WTC11 (cell line): ENCODE results near the gene FTMT. TPM values are rescaled to one million over a fixed set of nuclear protein-coding genes. Genes with fewer than 3 reads are reported as not detected.
A peak's percentile ranks its signal among the peaks of the same experiment; 100 is the strongest.

Experiments used
- ATAC-seq: fragments of 200-7000 bp; cut with Tn5 transposase; 2 replicates; pipeline ENCODE4 v1.10.0; 2021; ENCODE audit warnings: mild to moderate bottlenecking, moderate library complexity
- CTCF ChIA-PET: fragments of 300-600 bp; sonication (Branson Sonifier 250); formaldehyde crosslinking; loops from one replicate; lab custom pipeline; 2021; ENCODE audit warnings: antibody characterized with exemption; lab: Charles Lee
- POLR2A ChIA-PET: fragments of 350-600 bp; sonication (Branson Sonifier 250); formaldehyde crosslinking; loops from one replicate; lab custom pipeline; 2021; ENCODE audit warnings: antibody characterized with exemption; lab: Charles Lee
- DNase-seq: peaks from one replicate; pipeline ENCODE4 v3.0.0; 2021; ENCODE audit warnings: low spot score
- H3K27ac Mint-ChIP-seq: 2 replicates; pipeline ENCODE4 v1.8.0; 2021; ENCODE audit warnings: mixed read lengths
- H3K27me3 Mint-ChIP-seq: 2 replicates; pipeline ENCODE4 v1.8.0; 2021; ENCODE audit warnings: low read depth, mild to moderate bottlenecking, moderate library complexity, mixed read lengths
- H3K36me3 Mint-ChIP-seq: 2 replicates; pipeline ENCODE4 v1.8.0; 2021; ENCODE audit warnings: mixed read lengths
- H3K4me1 Mint-ChIP-seq: 2 replicates; pipeline ENCODE4 v1.8.0; 2022; ENCODE audit warnings: mixed read lengths
- H3K4me3 Mint-ChIP-seq: 2 replicates; pipeline ENCODE4 v1.8.0; 2021; ENCODE audit warnings: mild to moderate bottlenecking, moderate library complexity, mixed read lengths
- H3K9me3 Mint-ChIP-seq: 2 replicates; pipeline ENCODE4 v1.8.0; 2021; ENCODE audit warnings: mixed read lengths
- ATF3 ChIP-seq: sonication (generic); formaldehyde crosslinking; conservative IDR thresholded peaks from 2 replicates; pipeline ENCODE4 v1.8.1; 2022; ENCODE audit warnings: mild to moderate bottlenecking, missing genetic modification reagents
- CREB1 ChIP-seq: sonication (generic); formaldehyde crosslinking; IDR thresholded peaks from 2 replicates; pipeline ENCODE4 v1.8.0; 2023; ENCODE audit warnings: mild to moderate bottlenecking, missing genetic modification reagents
- CTCF ChIP-seq: fragments of 200-600 bp; IDR thresholded peaks from 2 replicates; pipeline ENCODE4 v1.8.0; 2022; ENCODE audit warnings: antibody characterized with exemption
- EMX1 ChIP-seq: fragments of 250-450 bp; sonication (Bioruptor Pico); IDR thresholded peaks from 2 replicates; pipeline ENCODE4 v1.8.0; 2021; ENCODE audit warnings: mild to moderate bottlenecking
- FOXK1 ChIP-seq: sonication (generic); formaldehyde crosslinking; IDR thresholded peaks from 2 replicates; pipeline ENCODE4 v1.8.0; 2022; ENCODE audit warnings: mild to moderate bottlenecking, moderate library complexity, missing genetic modification reagents
- FOXP1 ChIP-seq: sonication (generic); formaldehyde crosslinking; IDR thresholded peaks from 2 replicates; pipeline ENCODE4 v1.8.0; 2022; ENCODE audit warnings: missing genetic modification reagents, mild to moderate bottlenecking, moderate library complexity, borderline replicate concordance
- GABPB1 ChIP-seq: sonication (generic); formaldehyde crosslinking; IDR thresholded peaks from 2 replicates; pipeline ENCODE4 v1.8.1; 2023; ENCODE audit warnings: mild to moderate bottlenecking, missing genetic modification reagents
- HMGXB4 ChIP-seq: sonication (generic); formaldehyde crosslinking; IDR thresholded peaks from 2 replicates; pipeline ENCODE4 v1.8.1; 2023; ENCODE audit warnings: mild to moderate bottlenecking, moderate library complexity, missing genetic modification reagents
- IRF1 ChIP-seq: sonication (generic); formaldehyde crosslinking; IDR thresholded peaks from 2 replicates; pipeline ENCODE4 v1.8.0; 2023; ENCODE audit warnings: missing genetic modification reagents
- IRF2 ChIP-seq: sonication (generic); formaldehyde crosslinking; IDR thresholded peaks from 2 replicates; pipeline ENCODE4 v1.8.0; 2022; ENCODE audit warnings: low read depth, missing genetic modification reagents, borderline replicate concordance
- MAX ChIP-seq: sonication (generic); formaldehyde crosslinking; IDR thresholded peaks from 2 replicates; pipeline ENCODE4 v1.8.0; 2022; ENCODE audit warnings: mild to moderate bottlenecking, missing genetic modification reagents
- SP1 ChIP-seq: sonication (generic); formaldehyde crosslinking; conservative IDR thresholded peaks from 2 replicates; pipeline ENCODE4 v1.8.1; 2022; ENCODE audit warnings: missing genetic modification reagents
- TP53 ChIP-seq: sonication (generic); formaldehyde crosslinking; IDR thresholded peaks from 2 replicates; pipeline ENCODE4 v1.8.1; 2023; ENCODE audit warnings: mild to moderate bottlenecking, missing genetic modification reagents
- USF1 ChIP-seq: sonication (generic); formaldehyde crosslinking; IDR thresholded peaks from 2 replicates; pipeline ENCODE4 v1.8.0; 2022; ENCODE audit warnings: mild to moderate bottlenecking, missing genetic modification reagents
- ZBTB43 ChIP-seq: sonication (generic); formaldehyde crosslinking; IDR thresholded peaks from 2 replicates; pipeline ENCODE4 v1.8.1; 2023; ENCODE audit warnings: mild to moderate bottlenecking, missing genetic modification reagents
- ZNF219 ChIP-seq: sonication (generic); formaldehyde crosslinking; IDR thresholded peaks from 2 replicates; pipeline ENCODE4 v1.8.0; 2023; ENCODE audit warnings: missing genetic modification reagents, mild to moderate bottlenecking, borderline replicate concordance
- ZNF512 ChIP-seq: sonication (generic); formaldehyde crosslinking; IDR thresholded peaks from 2 replicates; pipeline ENCODE4 v1.8.1; 2022; ENCODE audit warnings: missing genetic modification reagents, borderline replicate concordance
- total RNA-seq: library from RNA; stranded (reverse); gene quantifications from 3 replicates; pipeline ENCODE4 v1.2.3, GENCODE V29; 2021

Gene FTMT
- total RNA-seq, 1 experiment from 2014 or later: not detected

GRCh38 chr5:121887727-121888126 is 36.0 kb downstream of the FTMT start (continued):
- no peak for TF ChIP-seq ZBTB43 (CRISPR knock-in tag)
- no peak for TF ChIP-seq CTCF
- TF ChIP-seq MAX (CRISPR knock-in tag): no peak
- no peak for TF ChIP-seq EMX1
- TF ChIP-seq GABPB1 (CRISPR knock-in tag): no peak
- TF ChIP-seq SP1 (CRISPR knock-in tag): no peak
- no peak for TF ChIP-seq IRF2 (CRISPR knock-in tag)
- TF ChIP-seq TP53: no peak
- TF ChIP-seq ATF3 (CRISPR knock-in tag): no peak

GRCh38 chr5:121890297-121890858 is 38.7 kb downstream of the FTMT start:
- H3K36me3 Mint-ChIP-seq: no peaks in the 10 kb centered on the region
- peak; percentile 73 for ATAC-seq
- no peak overlapping the region for H3K27ac Mint-ChIP-seq
- 0 out of 2 replicates have a peak, but pooled peaks cover 3% of the 10 kb centered on the region for H3K9me3 Mint-ChIP-seq
- H3K27me3 Mint-ChIP-seq: no peaks in the 10 kb centered on the region
- no peaks in the 10 kb centered on the region for H3K4me1 Mint-ChIP-seq
- POLR2A ChIA-PET: no interaction called here
- CTCF ChIA-PET: no interaction called here
- no peak for TF ChIP-seq USF1 (CRISPR knock-in tag)
- TF ChIP-seq HMGXB4 (CRISPR knock-in tag): no peak
- no peak for TF ChIP-seq ZNF219 (CRISPR knock-in tag)
- TF ChIP-seq FOXK1: no peak
- no peak for TF ChIP-seq ZNF512 (CRISPR knock-in tag)
- no peak for TF ChIP-seq FOXP1 (CRISPR knock-in tag)
- TF ChIP-seq CREB1: no peak
- TF ChIP-seq IRF1 (CRISPR knock-in tag): no peak
- TF ChIP-seq, all 79 proteins: peak for 0
- no peak overlapping the region for H3K4me3 Mint-ChIP-seq
- peak; percentile 16 for DNase-seq
